HG03469 (cell line): ENCODE measurements around the gene HOTAIR.

Source experiments
- ATAC-seq: cut with Tn5 transposase; IDR thresholded peaks from one replicate; pipeline ENCODE4 v1.9.1; 2021; ENCODE audit warnings: mild to moderate bottlenecking, moderate library complexity, moderate number of reproducible peaks; ENCODE audit not compliant: unreplicated experiment

Gene HOTAIR

DNA sequence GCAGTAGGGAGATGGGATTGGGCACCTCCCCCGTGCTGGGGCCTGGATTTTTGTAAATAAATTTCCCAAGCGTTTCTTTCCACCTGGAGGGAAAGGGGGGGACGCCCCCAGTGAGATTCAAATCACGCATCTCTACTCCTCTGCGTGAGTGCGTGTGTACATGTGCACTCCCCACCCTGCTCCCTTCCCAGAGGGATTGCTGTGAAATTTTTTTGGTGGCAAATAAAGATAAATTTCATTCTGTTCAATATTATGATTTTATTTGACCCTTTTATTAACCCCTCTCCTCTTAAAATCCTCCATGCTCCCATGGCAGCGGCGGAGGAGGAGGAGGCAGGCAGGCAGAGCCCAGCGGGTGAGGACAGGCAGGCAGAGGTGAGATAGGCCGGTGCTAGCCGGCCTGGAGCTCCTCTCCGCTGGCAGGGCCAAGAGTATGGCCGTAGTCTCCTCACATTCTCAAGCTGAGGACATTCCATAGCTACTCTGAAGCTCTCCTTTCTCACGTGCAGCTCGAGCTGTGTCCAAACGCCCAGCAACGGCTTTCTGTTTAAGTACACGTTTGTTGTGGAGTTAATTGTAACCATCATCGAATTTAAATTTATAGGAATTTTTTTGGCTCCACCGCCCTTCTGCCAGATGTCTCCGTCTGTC, 1.5 kb upstream of the HOTAIR start:
- no peak for ATAC-seq

DNA sequence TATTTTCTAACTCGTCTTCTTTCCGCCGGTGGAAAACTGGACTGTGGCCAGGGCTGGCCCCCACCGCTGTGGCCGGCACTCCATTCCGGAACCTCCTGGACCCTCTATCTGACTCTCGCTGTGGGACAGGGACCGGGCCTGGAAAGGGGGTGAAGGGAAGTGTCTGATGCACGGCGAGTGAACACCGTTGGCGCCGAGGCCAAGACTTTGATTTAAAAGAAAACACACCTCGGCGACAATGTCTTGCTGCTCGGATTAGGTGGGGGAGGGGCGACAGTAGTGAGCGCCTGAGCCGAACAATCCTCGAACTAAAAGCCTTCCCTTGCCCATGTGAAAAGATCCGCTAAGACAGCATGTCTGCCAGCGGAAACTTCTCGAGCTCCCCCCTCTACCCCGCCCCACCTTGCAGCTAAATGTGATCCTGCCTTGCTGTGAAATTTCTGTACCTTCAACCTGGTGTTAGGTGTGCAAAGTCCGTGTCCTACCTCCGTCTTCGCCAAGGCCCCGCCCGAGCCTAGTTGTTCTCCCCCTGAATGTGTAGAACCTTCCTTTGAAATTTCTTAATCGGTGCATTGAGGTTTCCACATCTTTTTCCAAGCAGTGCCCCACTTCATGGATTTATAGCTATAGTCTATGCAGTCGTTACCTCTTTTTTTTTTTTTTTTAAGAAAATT, 862 bp upstream of the HOTAIR start:
- ATAC-seq, result no peak

DNA sequence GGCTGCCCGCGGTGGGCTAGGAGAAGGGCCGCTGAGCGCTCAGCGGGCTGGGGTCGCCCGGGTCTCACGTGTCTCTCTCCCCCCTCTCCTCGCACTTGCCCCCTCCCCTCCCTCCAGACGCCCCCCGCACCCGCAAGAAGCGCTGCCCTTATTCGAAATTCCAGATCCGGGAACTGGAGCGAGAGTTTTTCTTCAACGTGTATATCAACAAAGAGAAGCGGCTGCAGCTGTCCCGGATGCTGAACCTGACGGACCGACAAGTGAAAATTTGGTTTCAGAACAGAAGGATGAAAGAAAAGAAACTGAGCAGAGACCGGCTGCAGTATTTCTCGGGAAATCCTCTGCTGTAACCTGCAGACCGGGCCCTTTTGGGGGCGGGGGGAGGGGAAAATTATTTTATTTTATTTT, 314 bp upstream of the HOTAIR start:
- no peak for ATAC-seq

DNA sequence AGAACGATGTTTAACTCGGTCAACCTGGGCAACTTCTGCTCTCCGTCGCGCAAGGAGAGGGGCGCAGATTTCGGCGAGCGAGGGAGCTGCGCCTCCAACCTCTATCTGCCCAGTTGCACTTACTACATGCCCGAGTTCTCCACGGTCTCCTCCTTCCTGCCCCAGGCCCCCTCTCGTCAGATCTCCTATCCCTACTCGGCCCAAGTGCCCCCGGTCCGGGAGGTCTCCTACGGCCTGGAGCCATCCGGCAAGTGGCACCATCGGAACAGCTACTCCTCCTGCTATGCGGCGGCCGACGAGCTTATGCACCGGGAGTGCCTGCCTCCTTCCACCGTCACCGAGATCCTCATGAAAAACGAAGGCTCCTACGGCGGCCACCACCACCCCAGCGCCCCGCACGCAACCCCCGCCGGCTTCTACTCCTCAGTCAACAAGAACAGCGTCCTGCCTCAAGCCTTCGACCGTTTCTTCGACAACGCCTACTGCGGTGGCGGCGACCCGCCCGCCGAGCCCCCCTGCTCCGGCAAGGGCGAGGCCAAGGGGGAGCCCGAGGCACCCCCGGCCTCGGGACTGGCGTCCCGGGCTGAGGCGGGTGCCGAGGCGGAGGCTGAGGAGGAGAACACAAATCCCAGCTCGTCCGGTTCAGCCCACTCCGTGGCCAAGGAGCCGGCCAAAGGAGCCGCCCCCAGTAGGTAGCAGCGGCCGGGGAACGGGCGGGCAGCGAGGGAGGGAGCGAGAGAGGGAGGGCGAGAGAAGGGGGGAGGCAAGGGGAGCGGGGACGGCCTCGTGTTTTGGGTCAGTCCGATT, 1.3 kb downstream of the HOTAIR start:
- ATAC-seq, result no peak

DNA sequence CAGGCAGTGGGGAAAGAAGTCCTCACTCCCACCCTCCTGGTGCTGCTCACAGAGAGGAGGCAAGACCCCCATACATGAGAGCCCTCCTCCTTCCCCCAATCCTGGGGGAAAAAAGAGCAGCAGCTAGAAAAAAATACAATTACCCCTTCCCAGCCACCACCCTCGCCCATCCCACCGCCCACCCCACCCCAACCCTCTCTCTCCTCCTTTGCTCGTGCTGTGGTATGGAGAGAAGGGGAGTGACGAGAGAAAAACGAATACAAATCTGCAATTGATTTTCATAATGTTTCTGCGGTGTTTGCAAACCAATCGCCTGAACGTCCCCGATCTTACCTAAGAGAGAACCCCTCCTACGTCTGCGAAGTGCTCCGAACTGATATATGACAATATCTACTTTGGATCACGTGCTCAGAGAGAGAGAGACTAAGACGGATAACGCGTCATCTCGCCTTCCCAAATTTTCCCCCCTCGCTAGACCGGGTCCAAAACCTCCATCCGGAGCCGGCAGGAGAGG, 2.0 kb downstream of the HOTAIR start, which contains the start of gene HOXC11:
TSS of gene HOXC11 (plus strand) at position 405 of the 514 bp plus-strand sequence. CDS start 116 bp downstream, outside the sequence.
- no peak for ATAC-seq

DNA sequence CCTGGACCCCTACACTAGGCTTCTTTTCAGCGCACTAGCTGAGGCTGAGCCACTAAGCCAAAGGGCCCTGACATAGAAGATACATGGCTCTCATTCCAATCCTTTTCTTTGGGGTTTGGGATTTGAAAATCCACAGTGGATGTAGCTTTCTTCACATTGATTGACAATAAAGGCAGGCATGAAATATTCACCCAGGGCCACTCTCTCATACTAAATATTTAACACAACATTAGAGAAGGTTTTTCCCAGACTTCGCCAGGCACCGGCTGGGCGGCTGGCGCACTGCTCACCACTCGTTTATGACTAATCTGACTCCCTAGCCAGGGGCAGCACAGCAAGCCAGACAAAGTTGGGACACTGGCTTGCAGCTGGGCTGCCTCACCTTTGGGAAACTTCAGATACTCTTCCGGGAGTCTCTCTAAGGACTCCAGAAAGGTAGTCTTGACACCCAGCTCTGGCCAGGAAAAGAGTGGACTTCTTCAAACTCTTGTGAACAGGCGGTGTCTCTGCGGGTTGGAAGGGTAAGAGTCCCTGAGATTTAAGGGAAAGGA, 2.5 kb downstream of the HOTAIR start:
- no peak for ATAC-seq

DNA sequence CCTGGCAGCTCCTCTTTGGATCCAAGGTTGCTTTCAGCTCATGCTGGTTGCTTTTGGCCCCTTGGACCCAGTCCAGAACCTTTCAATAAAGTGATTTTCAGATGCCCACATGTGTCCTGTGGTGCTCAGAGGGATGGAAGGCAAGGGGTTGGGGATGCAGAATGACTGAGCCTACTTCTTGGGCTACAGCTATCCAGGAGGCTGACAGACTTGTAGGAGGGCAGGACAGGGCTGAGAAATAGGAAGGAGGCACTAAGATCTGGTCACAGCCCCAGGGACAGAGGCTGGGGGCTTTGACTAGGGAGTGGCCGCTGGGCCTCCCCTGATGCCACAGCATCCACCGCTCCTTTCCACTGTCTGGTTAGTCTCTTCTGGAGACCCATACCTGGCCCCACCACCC, 3.1 kb downstream of the HOTAIR start:
- no peak for ATAC-seq

DNA sequence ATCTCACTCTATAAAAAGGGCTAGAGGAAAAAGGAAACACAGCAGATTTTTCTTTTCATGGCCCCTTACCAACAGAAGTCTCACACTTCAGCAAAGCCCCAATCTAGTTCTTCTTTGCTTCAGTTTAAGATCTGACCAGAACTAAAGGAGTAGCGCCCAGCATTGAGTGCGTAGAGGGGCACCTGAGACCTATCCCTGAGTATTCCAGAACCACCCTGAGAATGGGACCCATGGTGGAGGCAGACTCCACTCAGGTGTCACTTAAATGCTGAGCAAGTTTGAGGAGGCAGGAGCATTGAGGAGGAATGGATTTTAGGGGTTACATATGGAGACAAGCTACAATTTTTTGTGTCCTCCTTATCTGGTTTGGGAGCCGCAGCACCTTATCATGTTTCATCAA, 3.6 kb downstream of the HOTAIR start:
- no peak for ATAC-seq

DNA sequence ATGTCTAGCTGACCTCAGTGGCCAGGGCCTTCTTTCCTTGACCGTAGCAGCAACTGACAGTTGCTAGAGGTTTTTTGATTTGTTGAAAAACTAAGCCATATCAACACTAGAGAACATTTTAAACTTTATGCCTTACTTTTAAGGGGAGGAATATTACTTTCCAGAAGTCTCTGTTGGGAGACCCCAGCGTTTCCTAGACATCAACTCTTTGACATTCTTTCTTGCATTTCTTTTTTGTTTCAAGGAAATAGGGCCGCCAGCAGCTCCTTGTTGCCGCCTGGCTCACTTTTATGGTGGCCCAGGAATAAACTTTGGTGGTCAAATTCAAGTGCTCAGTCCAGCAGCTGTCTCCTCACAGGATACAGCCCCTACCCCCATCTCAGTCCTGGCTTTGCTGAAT, 4.3 kb downstream of the HOTAIR start:
- no peak for ATAC-seq

DNA sequence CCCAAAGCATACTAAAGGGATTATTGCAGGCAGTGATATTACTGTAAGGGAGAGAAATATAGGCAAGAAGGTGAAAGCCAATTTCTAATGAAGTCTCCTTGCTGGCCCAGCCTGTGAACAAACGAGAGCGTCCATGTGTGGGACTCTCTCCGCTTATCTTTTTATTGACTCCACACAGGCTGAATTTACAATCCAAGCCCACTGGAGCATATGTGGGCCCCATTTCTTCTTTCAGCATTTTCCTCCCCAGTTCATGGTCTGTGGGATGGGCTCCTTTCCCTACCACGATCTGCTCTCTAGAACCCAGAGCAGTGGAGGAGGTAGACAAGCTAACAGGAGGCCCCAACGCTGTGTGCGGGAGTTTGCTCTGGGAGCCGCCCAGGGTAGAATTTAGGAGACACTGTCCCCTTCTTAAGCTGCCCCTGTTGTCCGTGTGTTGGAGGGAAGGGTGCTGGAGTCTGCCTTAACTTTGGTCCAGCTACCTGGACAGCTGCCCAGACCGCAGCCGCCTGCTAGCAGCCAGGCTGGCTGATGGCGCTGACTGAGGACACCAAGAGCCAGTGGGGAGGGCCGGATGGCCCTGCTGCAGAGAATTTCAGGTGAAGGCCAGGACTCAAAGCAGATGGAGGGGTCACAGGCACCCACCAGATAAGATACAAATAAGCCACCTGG, 5.0 kb downstream of the HOTAIR start:
- ATAC-seq, result no peak

DNA sequence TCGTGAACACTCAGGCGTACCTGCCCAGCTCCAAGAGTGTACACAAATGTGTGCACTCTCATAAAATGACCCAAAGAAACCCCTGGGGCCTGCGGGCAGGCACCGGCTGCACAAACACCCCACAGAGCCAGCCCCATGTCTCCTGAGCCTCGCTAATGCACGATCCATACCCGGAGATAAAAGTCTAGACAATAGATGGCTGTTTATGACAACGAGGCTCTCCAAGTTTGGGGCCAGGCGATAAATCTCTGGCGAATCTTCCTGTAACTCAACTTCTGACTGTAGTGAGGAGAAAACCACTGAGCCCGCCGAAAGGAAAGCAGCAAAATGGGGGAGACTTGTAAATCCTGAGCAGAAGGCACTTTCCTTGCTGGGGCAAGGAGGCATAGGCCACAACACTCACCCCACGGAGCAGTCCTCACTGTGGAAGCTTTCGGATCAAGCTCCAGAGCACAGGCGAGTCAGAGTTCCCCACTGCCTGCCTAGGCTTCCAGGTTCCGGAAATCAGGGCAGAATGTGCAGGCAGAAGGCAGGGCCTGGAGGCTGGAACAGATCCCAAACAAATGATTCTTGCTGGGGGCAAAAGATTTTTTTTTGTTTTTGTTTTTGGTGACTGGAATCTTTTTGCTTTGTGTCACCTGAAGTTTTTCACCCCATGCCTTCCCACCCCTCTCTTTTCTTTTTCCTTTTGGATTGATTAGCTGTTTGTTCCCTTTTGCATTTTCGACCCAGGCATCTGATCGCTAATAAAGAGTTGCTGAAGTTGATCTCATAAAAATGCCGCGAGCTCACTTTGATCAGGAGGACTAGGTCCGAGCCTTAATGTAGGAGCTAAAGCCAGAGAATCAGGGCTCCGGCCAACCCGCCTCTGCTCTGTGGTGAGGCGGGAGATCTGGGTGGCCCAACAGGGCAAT, 6.3 kb downstream of the HOTAIR start:
- ATAC-seq, result no peak

DNA sequence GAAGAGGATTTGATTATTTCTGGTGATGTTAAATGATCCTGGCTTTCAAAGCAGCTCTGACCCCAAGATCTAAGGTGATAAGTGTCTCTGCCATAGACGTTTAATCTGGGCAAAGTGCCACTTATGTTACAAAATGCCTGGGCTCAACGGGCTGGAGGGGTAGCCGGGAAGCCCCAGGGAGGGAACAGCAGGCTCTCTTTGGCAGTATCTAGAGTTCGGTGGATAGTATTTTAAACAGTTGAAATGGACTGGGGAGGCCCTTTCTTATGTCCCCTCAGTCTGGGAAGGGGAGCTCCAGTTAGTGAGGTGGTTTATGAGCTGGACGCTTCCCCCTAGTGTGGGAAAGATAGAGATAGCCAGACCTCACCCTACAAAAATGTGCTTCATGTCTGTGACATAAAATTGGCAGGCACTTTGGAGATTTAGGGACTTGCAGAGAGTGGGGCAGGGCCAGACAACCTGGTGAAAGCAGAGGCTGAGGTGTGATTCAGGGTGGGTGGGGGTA, 7.3 kb downstream of the HOTAIR start:
- ATAC-seq, result no peak

DNA sequence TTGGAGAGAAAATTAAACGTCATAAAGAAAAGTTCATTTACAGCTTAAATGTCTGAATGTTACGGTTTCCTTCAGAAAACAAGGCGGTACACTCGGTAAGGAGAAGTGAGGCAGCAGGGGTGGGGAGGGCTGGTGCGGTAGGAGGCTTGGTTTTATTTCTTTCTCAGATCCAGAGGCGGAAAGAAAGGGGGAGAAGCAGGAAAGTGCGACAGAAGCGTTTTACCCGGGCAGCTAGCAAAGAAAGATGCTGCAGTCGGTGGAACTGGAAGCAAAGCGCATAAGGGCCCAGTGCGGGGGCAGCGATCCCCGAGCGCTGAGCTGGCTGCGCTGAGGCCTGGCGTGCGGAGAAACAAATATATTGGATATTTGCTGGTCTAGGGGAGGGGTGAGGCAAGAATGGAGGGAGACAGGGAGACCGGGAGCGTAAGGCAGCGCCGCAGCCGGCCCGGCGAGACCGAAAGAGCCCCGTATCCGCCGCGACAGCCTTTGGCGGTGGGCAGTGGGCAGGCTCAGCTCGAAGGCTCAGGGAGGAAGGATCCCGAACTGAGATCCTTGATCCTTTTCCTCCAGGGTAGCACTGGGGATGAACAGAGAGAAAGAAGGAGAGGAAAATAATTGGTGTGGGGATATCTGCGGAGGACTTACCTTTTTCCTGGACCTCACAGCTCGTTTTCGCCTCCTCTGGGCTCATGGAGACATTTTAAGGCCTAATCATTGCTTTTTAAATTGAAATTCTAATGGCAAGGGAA, 8.2 kb downstream of the HOTAIR start:
- no peak for ATAC-seq

DNA sequence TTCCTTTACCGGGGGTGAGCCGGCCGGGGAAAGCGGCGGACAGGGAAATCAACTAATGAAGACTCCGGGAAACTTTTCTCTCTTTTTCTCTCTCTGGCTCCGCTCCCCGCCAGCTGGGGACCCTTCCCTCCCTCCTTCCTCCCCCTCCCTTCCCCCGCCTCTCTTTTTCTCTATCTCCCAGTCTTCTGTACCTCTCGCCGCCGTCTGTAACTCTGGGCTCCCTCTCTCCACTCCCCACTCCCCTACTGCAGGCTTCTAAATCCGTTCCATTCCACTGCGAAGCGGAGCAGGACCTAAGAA, 8.7 kb downstream of the HOTAIR start:
- no peak for ATAC-seq

DNA sequence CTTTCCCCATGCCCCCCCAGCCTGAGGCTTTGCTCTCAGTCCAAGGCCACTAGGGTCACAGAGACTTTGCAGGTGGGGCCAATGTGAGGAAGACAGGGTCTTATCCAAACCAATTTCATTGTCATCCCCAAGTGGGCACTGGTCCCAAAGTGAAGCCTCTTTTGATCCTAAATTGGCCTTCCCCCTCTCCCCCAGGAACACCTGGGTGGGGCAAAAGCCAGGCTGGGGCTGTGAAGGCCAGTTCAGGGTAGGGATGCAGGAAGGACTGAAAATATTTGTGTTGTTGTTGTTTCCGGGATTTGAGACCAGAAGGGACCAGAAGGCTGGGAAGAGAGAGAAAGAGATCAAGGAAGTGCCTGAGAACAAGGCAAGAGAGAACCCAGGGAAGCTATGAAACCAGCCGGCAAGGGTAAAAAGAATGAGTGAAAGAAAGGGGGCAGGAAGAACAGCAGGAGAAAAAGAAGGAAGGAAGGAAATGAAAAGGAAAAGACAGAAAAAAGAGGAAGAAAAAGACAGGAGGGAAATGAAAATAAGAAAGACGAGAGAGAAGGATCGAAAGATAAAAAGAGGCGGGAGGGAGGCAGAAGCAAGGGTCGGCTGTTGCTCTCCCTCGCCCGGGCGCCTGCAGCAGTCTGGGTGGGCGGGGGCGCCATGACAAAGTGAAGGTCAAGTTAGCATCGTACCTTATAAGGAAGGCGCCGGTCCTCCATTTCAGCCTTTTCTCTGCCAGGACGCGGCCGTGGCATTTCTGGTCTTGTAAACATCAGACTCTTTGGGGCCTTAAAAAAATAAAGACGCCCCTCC, 9.3 kb downstream of the HOTAIR start:
- ATAC-seq, result no peak

DNA sequence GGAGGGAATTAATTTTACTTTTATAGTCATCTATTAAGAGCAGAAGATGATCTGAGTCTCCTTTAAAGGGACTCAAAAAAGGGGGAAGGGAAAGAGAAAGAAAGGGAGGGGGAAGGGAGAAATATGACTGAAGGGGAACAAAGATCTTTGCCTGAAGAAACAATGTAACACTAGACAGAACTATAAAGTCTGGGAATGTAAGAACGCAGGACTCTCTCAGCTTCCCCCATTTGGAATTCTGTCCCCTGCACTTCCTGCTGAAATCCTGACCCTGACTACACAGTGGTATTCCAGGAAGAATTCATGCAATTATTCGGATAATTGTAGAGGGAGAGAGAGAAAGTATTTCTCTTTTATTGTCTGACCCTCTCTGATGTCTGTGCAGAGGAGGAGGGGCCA, 10.4 kb downstream of the HOTAIR start:
- ATAC-seq, result no peak

DNA sequence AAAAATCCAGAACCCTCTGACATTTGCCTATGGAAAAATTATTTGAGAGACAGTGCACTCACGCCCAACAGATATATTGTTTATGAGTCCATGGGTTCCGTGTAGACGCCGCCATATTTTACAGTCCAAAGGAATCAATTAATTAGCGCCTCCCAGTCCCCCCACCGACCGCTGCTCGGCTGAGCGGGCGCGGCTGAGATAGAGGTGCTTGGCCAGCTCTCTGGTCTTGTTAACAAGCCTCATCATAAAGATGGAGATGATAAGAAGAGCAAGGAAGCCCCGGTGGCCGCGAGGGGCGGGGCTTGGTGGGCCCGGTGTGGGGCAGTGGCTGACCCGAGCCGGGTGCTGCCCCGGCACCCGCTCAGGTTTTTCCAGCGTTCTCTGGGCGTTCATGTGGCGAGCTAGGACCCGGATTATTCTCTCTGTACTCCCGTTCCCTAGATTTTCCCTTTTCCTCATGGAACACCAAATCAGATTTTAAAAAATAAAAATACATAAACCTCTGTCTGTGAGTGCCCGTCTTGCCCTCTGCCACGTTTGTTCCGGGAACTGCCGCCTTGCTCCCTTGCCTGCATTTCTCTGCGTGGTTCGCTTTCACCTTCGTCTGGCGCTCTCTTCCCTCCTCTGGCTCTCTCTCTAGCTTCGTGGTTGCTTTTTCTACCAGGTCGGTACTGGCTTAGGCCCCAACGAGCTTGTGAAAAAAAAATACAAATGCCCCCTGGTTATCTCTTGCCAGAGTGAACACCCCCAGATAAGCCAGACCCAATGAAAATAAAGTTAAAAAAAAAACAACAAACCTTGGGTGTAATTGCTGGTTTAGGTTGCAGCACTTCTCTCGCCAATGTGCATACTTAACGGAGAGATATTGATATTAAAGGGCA, 11.1 kb downstream of the HOTAIR start:
- no peak for ATAC-seq
